Inferior parietal cortex (tissue), 1 donor: ENCODE results near the gene AARS1.
"Not testable (repeated sequence)": the region's sequence is repeated elsewhere in the genome, so short reads cannot be mapped to it uniquely, and the experiment has no call there.

Experiments
- DNase-seq: peaks from one replicate; pipeline ENCODE4 v3.0.0-alpha.2; 2016; ENCODE audit errors: extremely low spot score

The AARS1 gene

DNA sequence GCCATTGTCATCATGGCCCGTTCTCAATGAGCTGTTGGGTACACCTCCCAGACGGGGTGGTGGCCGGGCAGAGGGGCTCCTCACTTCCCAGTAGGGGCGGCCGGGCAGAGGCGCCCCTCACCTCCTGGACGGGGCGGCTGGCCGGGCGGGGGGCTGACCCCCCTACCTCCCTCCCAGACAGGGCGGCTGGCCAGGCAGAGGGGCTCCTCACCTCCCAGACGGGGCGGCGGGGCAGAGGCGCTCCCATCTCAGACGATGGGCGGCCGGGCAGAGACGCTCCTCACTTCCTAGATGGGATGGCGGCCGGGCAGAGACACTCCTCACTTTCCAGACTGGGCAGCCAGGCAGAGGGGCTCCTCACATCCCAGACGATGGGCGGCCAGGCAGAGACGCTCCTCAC, 64.7 kb downstream of the AARS1 start:
- not testable (repeated sequence) for DNase-seq

DNA sequence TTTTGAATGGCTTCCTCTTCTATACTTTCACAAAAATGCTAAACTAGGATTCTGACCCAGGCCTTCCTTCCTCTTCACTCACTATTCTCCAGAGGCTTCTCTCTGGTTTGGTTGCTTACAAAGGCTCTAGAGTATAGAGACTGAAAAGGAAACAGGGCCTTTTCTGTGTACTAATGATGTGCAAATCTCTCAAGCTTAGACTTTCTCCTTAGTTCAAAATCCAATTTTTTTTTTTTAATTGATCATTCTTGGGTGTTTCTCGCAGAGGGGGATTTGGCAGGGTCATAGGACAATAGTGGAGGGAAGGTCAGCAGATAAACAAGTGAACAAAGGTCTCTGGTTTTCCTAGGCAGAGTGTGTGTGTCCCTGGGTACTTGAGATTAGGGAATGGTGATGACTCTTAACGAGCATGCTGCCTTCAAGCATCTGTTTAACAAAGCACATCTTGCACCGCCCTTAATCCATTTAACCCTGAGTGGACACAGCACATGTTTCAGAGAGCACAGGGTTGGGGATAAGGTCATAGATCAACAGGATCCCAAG, 65.3 kb downstream of the AARS1 start:
- DNase-seq, result not testable (repeated sequence)

GRCh38 chr16:70223216-70223615, 66.1 kb downstream of the AARS1 start:
- DNase-seq, result not testable (repeated sequence)

DNA sequence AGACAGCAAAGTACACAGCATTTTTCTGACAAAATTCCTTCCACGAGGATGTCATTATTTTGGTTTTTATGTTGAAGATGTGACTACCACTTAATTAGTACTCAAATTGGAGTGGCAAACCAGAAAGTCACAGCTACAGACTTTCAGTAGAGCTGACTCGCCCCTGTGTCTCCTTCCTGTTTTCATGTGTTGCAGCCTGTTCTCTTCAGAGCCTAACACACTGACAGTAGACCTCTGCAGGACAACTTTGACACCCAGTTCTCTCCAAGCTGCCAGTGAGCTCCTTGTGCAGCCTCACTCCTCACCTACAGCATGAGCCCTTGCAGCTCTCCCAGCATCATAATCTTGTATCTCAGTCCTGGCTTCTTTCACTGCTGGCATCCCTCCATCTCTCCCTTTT, 66.7 kb downstream of the AARS1 start:
- not testable (repeated sequence) for DNase-seq

DNA sequence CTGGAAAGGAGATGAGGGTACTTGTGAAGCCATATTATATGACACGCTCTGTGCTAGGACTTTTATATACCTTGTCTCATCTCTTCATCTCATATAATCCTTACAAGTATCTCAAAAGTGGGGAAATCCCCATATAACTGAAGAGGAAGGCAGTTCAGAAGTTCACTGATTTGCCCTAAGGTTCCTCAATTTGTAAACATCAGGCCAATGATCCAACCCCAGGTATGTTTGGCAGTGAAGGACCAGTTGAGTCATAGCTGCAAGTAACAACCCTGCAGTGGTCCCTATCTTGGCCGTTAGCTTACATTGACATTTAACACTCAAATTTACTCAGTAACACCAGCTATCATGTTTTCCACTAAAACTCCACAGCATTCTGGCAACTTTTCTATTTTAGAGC, 70.7 kb downstream of the AARS1 start:
- not testable (repeated sequence) for DNase-seq

DNA sequence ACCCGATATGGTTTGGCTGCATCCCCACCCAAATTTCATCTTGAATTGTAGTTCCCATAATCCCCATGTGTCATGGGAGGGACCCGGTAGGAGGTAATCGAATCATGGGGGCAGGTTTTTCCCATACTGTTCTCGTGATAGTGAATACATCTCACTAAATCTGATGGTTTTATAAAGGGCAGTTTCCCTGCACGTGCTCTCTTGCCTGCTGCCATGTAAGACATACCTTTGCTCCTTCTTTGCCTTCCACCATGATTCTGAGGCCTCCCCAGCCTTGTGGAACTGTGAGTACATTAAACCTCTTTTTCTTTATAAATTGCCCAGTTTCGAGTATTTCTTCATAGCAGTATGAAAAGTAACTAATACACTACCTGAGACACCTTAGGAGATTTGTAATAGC, 82.9 kb downstream of the AARS1 start:
- DNase-seq, result not testable (repeated sequence)

- DNase-seq, result not testable (repeated sequence)
Observed at GRCh38 chr16:70204668-70205405, 84.5 kb downstream of the AARS1 start.

- not testable (repeated sequence) for DNase-seq
Observed at GRCh38 chr16:70204010-70204409, 85.3 kb downstream of the AARS1 start.

DNA sequence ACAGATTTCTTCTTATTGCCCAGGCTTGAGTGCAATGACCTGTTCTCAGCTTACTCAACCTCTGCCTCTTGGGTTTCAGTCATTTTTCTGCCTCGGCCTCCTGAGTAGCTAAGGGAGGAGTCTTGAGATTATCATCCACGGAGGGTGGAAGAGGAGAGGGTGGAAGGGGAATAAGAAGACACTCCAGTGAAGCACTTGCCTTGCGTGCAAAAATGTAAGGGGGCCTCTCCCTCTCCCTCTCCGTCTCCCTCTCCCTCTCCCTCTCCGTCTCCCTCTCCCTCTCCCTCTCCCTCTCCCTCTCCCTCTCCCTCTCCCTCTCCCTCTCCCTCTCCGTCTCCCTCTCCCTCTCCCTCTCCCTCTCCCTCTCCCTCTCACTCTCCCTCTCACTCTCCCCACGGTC, 85.8 kb downstream of the AARS1 start:
- DNase-seq, result not testable (repeated sequence)
